OCI-LY1 (cell line): ENCODE data around the gene MPL.

Experiments
- H2AFZ ChIP-seq: fragments of 200-600 bp; sonication (generic), shearing (Covaris generic); 2 replicates; pipeline ENCODE4 v1.6.0; 2014; ENCODE audit warnings: antibody characterized with exemption, mild to moderate bottlenecking, low read length
- H3F3A ChIP-seq: fragments of 200-600 bp; sonication (generic), shearing (Covaris generic); 2 replicates; pipeline ENCODE4 v1.6.0; 2014; ENCODE audit warnings: mild to moderate bottlenecking, antibody characterized with exemption, low read length, moderate library complexity; ENCODE audit not compliant: insufficient read depth
- H3K27ac ChIP-seq: fragments of 200-600 bp; sonication (generic); 2 replicates; pipeline ENCODE4 v1.5.1; 2014; ENCODE audit warnings: low read length, mixed run types, mild to moderate bottlenecking, low read depth; ENCODE audit not compliant: poor library complexity, severe bottlenecking
- H3K27me3 ChIP-seq: fragments of 200-600 bp; sonication (generic); 2 replicates; pipeline ENCODE4 v1.6.0; 2014; ENCODE audit warnings: antibody characterized with exemption, mild to moderate bottlenecking, low read length, moderate library complexity; ENCODE audit not compliant: insufficient read depth
- H3K36me3 ChIP-seq: fragments of 200-600 bp; sonication (generic); 2 replicates; pipeline ENCODE4 v1.6.1; 2014; ENCODE audit warnings: mild to moderate bottlenecking, antibody characterized with exemption, low read length, moderate library complexity, mixed read lengths; ENCODE audit not compliant: insufficient read depth
- H3K4me1 ChIP-seq: fragments of 200-600 bp; sonication (generic); 2 replicates; pipeline ENCODE4 v1.5.1; 2014; ENCODE audit warnings: mild to moderate bottlenecking, low read length, moderate library complexity; ENCODE audit not compliant: insufficient read depth, severe bottlenecking
- H3K4me2 ChIP-seq: fragments of 200-600 bp; sonication (generic), shearing (Covaris generic); 2 replicates; pipeline ENCODE4 v1.6.1; 2014; ENCODE audit warnings: low read length
- H3K4me3 ChIP-seq: fragments of 200-600 bp; sonication (generic); 2 replicates; pipeline ENCODE4 v1.5.1; 2014; ENCODE audit warnings: low read length, low read depth, mild to moderate bottlenecking, mixed read lengths; ENCODE audit not compliant: poor library complexity, severe bottlenecking
- H3K79me2 ChIP-seq: fragments of 200-600 bp; shearing (Covaris generic); 2 replicates; pipeline ENCODE4 v1.6.1; 2016; ENCODE audit warnings: mixed run types, low read length, mixed read lengths; ENCODE audit not compliant: insufficient read depth
- H3K9ac ChIP-seq: fragments of 200-600 bp; sonication (generic), shearing (Covaris generic); 2 replicates; pipeline ENCODE4 v1.6.1; 2014; ENCODE audit warnings: mild to moderate bottlenecking, low read length, mixed read lengths
- H3K9me2 ChIP-seq: fragments of 200-600 bp; sonication (generic), shearing (Covaris generic); 2 replicates; pipeline ENCODE4 v1.6.1; 2014; ENCODE audit warnings: low read depth, mild to moderate bottlenecking, low read length, mixed read lengths
- H3K9me3 ChIP-seq: fragments of 200-600 bp; shearing (Covaris generic); 2 replicates; pipeline ENCODE4 v1.6.1; 2014; ENCODE audit warnings: low read length, mixed read lengths
- H4K20me1 ChIP-seq: fragments of 200-600 bp; sonication (generic), shearing (Covaris generic); 2 replicates; pipeline ENCODE4 v1.6.0; 2016; ENCODE audit warnings: mild to moderate bottlenecking, low read length; ENCODE audit not compliant: insufficient read depth
- EZH2 ChIP-seq: fragments of 200-600 bp; sonication (generic), shearing (Covaris generic); IDR thresholded peaks from 2 replicates; pipeline ENCODE4 v1.8.0; 2017; ENCODE audit warnings: borderline replicate concordance, mixed run types, mild to moderate bottlenecking, antibody characterized with exemption, low read length, moderate library complexity, mixed read lengths
- TF ChIP-seq, protein P1 (sequence below): fragments of 200-600 bp; sonication (generic), shearing (Covaris generic); IDR thresholded peaks from 2 replicates; pipeline ENCODE4 v1.5.1; 2017; ENCODE audit warnings: mild to moderate bottlenecking, antibody characterized with exemption, low read length, moderate library complexity, mixed read lengths

The MPL gene

GRCh38 chr1:43388613-43389012 lies 51.0 kb downstream of the MPL start:
- Histone ChIP-seq H3K27me3 (no peaks in the 10 kb centered on the region), H3F3A (no peaks in the 10 kb centered on the region), H3K4me3 (peak overlapping the region; percentile 72), H3K9me2 (no peaks in the 10 kb centered on the region), H3K36me3 (peaks cover 41% of the 10 kb centered on the region), H3K4me1 (peaks cover 23% of the 10 kb centered on the region), H3K9me3 (no peaks in the 10 kb centered on the region), H3K79me2 (peaks cover 18% of the 10 kb centered on the region), H3K9ac (peak overlapping the region; percentile 71), H3K4me2 (peak overlapping the region; percentile 97), H3K27ac (no peak overlapping the region), H4K20me1 (no peaks in the 10 kb centered on the region), H2AFZ (no peak overlapping the region)
- no peak for TF ChIP-seq EZH2

DNA sequence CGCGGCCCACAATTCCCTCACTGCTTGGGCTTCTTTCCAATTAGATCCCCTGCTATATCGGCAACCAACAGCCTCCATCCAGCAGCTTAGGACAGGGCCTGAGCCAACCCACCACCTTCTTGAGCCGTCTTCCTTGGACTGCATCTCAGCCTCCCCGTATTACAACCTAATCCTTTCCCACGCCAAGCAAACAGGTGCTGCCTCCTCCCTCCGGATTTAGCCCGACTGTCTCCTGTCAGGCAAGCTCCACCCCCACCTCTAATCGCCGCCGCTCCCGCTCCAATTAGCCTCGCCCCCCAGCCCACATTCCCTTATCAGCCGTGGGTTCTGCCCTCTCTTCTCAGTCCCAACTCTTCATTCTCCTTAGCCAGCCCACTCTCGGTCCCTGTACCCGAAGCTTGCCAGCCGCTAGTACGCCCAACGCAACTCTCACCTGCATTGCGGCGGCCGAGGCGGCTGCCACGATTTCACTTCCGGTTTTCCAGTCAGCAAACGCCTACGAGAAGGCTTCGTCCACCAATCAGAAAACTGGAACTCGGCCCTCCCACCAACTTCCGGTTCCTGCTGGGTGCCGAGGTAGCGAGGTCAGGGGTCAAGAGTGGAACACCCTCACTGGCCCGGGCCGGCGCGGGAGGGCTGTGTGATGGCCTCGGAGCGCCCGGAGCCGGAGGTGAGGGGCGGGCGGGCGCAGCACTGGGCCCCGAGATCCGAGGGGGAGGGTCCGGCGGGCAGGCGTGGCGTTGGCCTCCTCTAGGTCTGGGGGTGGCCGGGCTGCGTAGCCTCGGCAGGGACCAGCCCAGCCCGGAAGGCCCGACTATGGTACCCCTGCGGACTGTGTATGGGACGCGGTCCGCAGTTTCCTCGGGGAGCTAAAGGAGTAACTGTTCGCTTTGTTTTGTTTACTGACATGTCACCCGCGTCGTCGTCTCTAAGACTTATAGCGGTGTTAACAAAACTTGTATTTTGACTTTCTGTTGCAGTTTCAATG lies 52.0 kb downstream of the MPL start, which contains the start of the genes MED8 and SZT2:
TSS of gene MED8 (minus strand) at position 475 of the 988 bp plus-strand sequence. CDS start at position 439, 36 bp downstream.
TSS of gene SZT2 (plus strand) at position 574 of the 988 bp plus-strand sequence. CDS start at position 644, 70 bp downstream.
- no peaks in the 10 kb centered on the region for H3K9me3 ChIP-seq
- peak within 1 kb of the TSS; percentile 97 for H3K4me2 ChIP-seq
- no peak for TF ChIP-seq EZH2
- TF ChIP-seq, protein P1, sequence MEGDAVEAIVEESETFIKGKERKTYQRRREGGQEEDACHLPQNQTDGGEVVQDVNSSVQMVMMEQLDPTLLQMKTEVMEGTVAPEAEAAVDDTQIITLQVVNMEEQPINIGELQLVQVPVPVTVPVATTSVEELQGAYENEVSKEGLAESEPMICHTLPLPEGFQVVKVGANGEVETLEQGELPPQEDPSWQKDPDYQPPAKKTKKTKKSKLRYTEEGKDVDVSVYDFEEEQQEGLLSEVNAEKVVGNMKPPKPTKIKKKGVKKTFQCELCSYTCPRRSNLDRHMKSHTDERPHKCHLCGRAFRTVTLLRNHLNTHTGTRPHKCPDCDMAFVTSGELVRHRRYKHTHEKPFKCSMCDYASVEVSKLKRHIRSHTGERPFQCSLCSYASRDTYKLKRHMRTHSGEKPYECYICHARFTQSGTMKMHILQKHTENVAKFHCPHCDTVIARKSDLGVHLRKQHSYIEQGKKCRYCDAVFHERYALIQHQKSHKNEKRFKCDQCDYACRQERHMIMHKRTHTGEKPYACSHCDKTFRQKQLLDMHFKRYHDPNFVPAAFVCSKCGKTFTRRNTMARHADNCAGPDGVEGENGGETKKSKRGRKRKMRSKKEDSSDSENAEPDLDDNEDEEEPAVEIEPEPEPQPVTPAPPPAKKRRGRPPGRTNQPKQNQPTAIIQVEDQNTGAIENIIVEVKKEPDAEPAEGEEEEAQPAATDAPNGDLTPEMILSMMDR = no peak
- H3K79me2 ChIP-seq = peaks cover 18% of the 10 kb centered on the region
- H3K4me1 ChIP-seq = peaks cover 23% of the 10 kb centered on the region
- no peak within 1 kb of the TSS for H3K27ac ChIP-seq
- peaks cover 31% of the 10 kb centered on the region for H3K36me3 ChIP-seq
- H3K9me2 ChIP-seq = no peaks in the 10 kb centered on the region
- H2AFZ ChIP-seq = no peak within 1 kb of the TSS
- peak within 1 kb of the TSS; percentile 71 for H3K9ac ChIP-seq
- H3K4me3 ChIP-seq = peak within 1 kb of the TSS; percentile 72
- H3K27me3 ChIP-seq = no peaks in the 10 kb centered on the region
- no peaks in the 10 kb centered on the region for H3F3A ChIP-seq
- H4K20me1 ChIP-seq = no peaks in the 10 kb centered on the region

GRCh38 chr1:43392702-43393101 lies 55.1 kb downstream of the MPL start:
- Histone ChIP-seq H4K20me1 (no peaks in the 10 kb centered on the region), H3F3A (no peaks in the 10 kb centered on the region), H3K36me3 (peaks cover under 1% of the 10 kb centered on the region; the same call in 1 of the 2 replicates), H2AFZ (no peak overlapping the region), H3K27ac (no peak overlapping the region), H3K9me3 (no peaks in the 10 kb centered on the region), H3K4me3 (no peak overlapping the region), H3K79me2 (peaks cover 18% of the 10 kb centered on the region), H3K4me1 (peaks cover 23% of the 10 kb centered on the region), H3K9me2 (no peaks in the 10 kb centered on the region), H3K4me2 (no peak overlapping the region), H3K27me3 (no peaks in the 10 kb centered on the region), H3K9ac (no peak overlapping the region)
- TF ChIP-seq, protein P1 = no peak
